ENCODE measurements around the gene DCAF6.
"Not testable (repeated sequence)": the region's sequence is repeated elsewhere in the genome, so short reads cannot be mapped to it uniquely, and the experiment has no call there.

The DCAF6 gene

GRCh38 chr1:168050880-168051279 is 114.4 kb downstream of the DCAF6 start:
- no peak overlapping the region for H3K27ac ChIP-seq
- no peak for TF ChIP-seq CTCF (conservative IDR thresholded peaks at IDR 0.05)

GRCh38 chr1:168053681-168054080 is 117.2 kb downstream of the DCAF6 start:
- no peak overlapping the region for H3K27ac ChIP-seq
- TF ChIP-seq CTCF (conservative IDR thresholded peaks at IDR 0.05), result no peak

- H3K27ac ChIP-seq, result no peak overlapping the region
Measured at GRCh38 chr1:168054117-168054516, 117.6 kb downstream of the DCAF6 start.

GRCh38 chr1:168056152-168056551 is 119.7 kb downstream of the DCAF6 start:
- not testable (repeated sequence) for H3K27ac ChIP-seq

More at GRCh38 chr1:168054117-168054516, 117.6 kb downstream of the DCAF6 start:
- no peak for TF ChIP-seq CTCF (conservative IDR thresholded peaks at IDR 0.05)

- TF ChIP-seq CTCF (conservative IDR thresholded peaks at IDR 0.05), result no peak
- no peak overlapping the region for H3K27ac ChIP-seq
Measured at GRCh38 chr1:168057355-168057754, 120.9 kb downstream of the DCAF6 start.

GRCh38 chr1:168057921-168058320 is 121.4 kb downstream of the DCAF6 start:
- no peak for TF ChIP-seq CTCF (conservative IDR thresholded peaks at IDR 0.05)

GRCh38 chr1:168064216-168064615 is 127.7 kb downstream of the DCAF6 start:
- H3K27ac ChIP-seq, result no peak overlapping the region
- no peak for TF ChIP-seq CTCF (conservative IDR thresholded peaks at IDR 0.05)

More at GRCh38 chr1:168057921-168058320, 121.4 kb downstream of the DCAF6 start:
- H3K27ac ChIP-seq, result no peak overlapping the region

- no peak for TF ChIP-seq CTCF (conservative IDR thresholded peaks at IDR 0.05)
- H3K27ac ChIP-seq, result no peak overlapping the region
Measured at GRCh38 chr1:168065506-168065905, 129.0 kb downstream of the DCAF6 start.

Data from VCaP (cell line).